Posterior vena cava (tissue), 2 donors: ENCODE data around the gene CFAP58. TPM values are rescaled to one million over a fixed set of nuclear protein-coding genes. Genes with fewer than 3 reads are reported as not detected.
"Not testable (repeated sequence)": the region's sequence is repeated elsewhere in the genome, so short reads cannot be mapped to it uniquely, and the experiment has no call there.

Experiments
- DNase-seq: peaks from one replicate; pipeline ENCODE4 v3.0.0-alpha.2; 2020; ENCODE audit warnings: low spot score
- intact Hi-C, 2 donors: fragments of 100-400 bp; cut with DNase I; formaldehyde crosslinking; loops; one replicate each; pipeline versions ENCODE4 v1.14.1 to v1.14.2; 2022 to 2023
- total RNA-seq, 2 donors: library from RNA; stranded (reverse); fragmentation: NEBNext Ultra II Directional; extraction: Animal tissue kit (Norgen Biotek cat#: 25700); gene quantifications; one replicate each; pipeline ENCODE4 v1.2.1, GENCODE V29; 2021
- donor health status: DM: yes; HTN: yes; CAD: no.
- donor health status: DM: yes; HTN: yes; CAD: no.

Gene CFAP58
- total RNA-seq, 2 donors from 2014 or later, result 0.46 to 0.86 TPM

- no peak for DNase-seq
- intact Hi-C loops, result no loop called here
Observed at GRCh38 chr10:104449391-104449790, 95.8 kb downstream of the CFAP58 start.

GRCh38 chr10:104450490-104450889 is 96.9 kb downstream of the CFAP58 start:
- DNase-seq, result no peak
- intact Hi-C loops, result no loop called here

- no peak for DNase-seq
- intact Hi-C loops, result no loop called here
Observed at GRCh38 chr10:104450954-104451353, 97.3 kb downstream of the CFAP58 start.

- no peak for DNase-seq
- intact Hi-C loops, result no loop called here
Observed at GRCh38 chr10:104452977-104453376, 99.3 kb downstream of the CFAP58 start.

GRCh38 chr10:104456802-104457542 is 103.3 kb downstream of the CFAP58 start:
- no peak for DNase-seq
- intact Hi-C loops, result no loop called here

- DNase-seq, result no peak
- intact Hi-C loops, result no loop called here
Observed at GRCh38 chr10:104457543-104457828, 103.9 kb downstream of the CFAP58 start.

GRCh38 chr10:104465575-104465974 is 111.9 kb downstream of the CFAP58 start:
- DNase-seq, result not testable (repeated sequence)

GRCh38 chr10:104468818-104469217 is 115.2 kb downstream of the CFAP58 start:
- DNase-seq, intact Hi-C loops: not testable (repeated sequence)

More at GRCh38 chr10:104465575-104465974, 111.9 kb downstream of the CFAP58 start:
- intact Hi-C loops, result not testable (repeated sequence)

GRCh38 chr10:104472505-104472904 is 118.9 kb downstream of the CFAP58 start:
- DNase-seq, result no peak
- intact Hi-C loops, result no loop called here

- no peak for DNase-seq
- intact Hi-C loops, result no loop called here
Observed at GRCh38 chr10:104472957-104473745, 119.5 kb downstream of the CFAP58 start.

GRCh38 chr10:104478380-104478779 is 124.7 kb downstream of the CFAP58 start:
- intact Hi-C loops, result no loop called here
- DNase-seq, result no peak

GRCh38 chr10:104479906-104480593 is 126.4 kb downstream of the CFAP58 start:
- intact Hi-C loops, result no loop called here
- peak; percentile 89 for DNase-seq

GRCh38 chr10:104480797-104481196 is 127.2 kb downstream of the CFAP58 start:
- intact Hi-C loops, result no loop called here
- DNase-seq, result no peak

GRCh38 chr10:104483582-104483981 is 129.9 kb downstream of the CFAP58 start:
- no peak for DNase-seq
- intact Hi-C loops, result no loop called here

- intact Hi-C loops, result no loop called here
Observed at GRCh38 chr10:104485632-104486031, 132.0 kb downstream of the CFAP58 start.

GRCh38 chr10:104486803-104487202 is 133.2 kb downstream of the CFAP58 start:
- intact Hi-C loops, result no loop called here
- no peak for DNase-seq

More at GRCh38 chr10:104485632-104486031, 132.0 kb downstream of the CFAP58 start:
- no peak for DNase-seq

GRCh38 chr10:104487794-104488438 is 134.3 kb downstream of the CFAP58 start:
- no peak for DNase-seq
- intact Hi-C loops, result no loop called here

- DNase-seq, result no peak
- intact Hi-C loops, result no loop called here
Observed at GRCh38 chr10:104488439-104488832, 134.8 kb downstream of the CFAP58 start.

- DNase-seq, result no peak
- intact Hi-C loops, result no loop called here
Observed at GRCh38 chr10:104492329-104492940, 138.8 kb downstream of the CFAP58 start.
